Heart left ventricle (tissue), 13 donors: ENCODE results near the gene CEP170B.

Source experiments
- CTCF ChIP-seq, 12 donors: fragments of 200-600 bp; sonication (generic) in 4 of 12; IDR thresholded peaks; one replicate each; pipeline versions ENCODE4 v1.5.0 to v1.8.0; 2018 to 2022; ENCODE audit warnings: antibody characterized with exemption in 12 of 12, mild to moderate bottlenecking in 5 of 12
- POLR2A ChIP-seq, 2 donors: fragments of 450-650 bp; IDR thresholded peaks; one replicate each; pipeline ENCODE4 v1.6.1; 2017; ENCODE audit warnings: antibody characterized with exemption in 2 of 2, mild to moderate bottlenecking in 2 of 2, moderate library complexity in 2 of 2
- donor health status: ischemic (EF 13 %, LVEDD 7.1; RV severe dilation, severe dysfunction).
- donor health status: DM: no; HTN: yes; CAD: no.
- donor health status: DM: no; HTN: no; CAD: no.
- donor health status: ischemic (EF 25% LVEDD 6.9; RV normal size, moderate dysfunction).
- donor health status: ischemic (EF 25% LVEDD 5.7; RV mildly dilated, moderate dysfunction).
- donor health status: ischemic (EF 35%, LVEDD 5.7; RV mildly dilated, moderate dysfunction).
- donor health status: nonischemic (EF 11% LVEDD 7.7; RV severe dilation, severe dysfunction).
- donor health status: DM: yes; HTN: yes; CAD: no.
- donor health status: PGD.
- donor health status: ischemic (EF 29% LVEDD 5.4; RV normal size, mild dysfunction).
- donor health status: nonischemic (EF 23%, LVEDD 6.1; RV moderate dilation, normal function).

- TF ChIP-seq POLR2A (IDR thresholded peaks at IDR 0.05) (no peak), CTCF (IDR thresholded peaks at IDR 0.05) (no peak)
Measured at GRCh38 chr14:104843006-104843405, 22.1 kb upstream of the CEP170B start.
